ENCODE data around the gene MPV17.

DNA sequence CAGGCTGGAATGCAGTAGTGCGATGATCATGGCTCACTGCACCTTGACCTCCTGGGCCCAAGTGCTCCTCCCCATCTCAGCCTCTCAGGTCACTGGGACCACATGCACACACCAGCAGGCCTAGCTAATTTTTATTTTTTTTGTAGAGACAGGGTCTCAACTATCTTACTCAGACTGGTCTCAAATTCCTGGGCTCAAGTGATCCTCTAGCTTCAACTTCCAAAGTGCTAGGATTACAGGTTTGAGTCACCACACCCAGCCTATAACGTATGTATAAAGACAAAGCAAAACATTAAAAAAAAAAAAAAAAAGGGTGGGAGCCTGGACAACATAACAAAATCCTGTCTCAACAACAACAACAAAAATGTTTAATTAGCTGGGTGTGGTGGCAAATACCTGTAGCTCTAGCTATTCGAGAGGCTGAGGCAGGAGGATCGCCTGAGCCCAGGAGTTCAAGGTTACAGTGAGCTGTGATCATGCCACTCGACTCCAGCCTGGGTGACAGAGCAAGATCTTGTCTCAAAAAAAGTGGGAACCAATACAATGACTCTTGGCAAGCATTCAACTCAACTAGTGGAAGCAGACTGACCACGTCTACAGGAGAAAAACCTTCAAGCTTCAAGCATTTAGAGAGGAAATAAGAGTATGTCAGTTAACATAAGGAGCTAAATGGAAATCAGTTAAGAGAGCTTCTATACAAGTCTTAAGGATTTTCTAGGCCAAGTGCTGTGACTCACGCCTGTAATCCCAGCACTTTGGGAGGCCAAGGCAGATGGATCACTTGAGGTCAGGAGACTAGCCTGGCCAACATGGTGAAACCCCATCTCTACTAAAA lies 31.1 kb upstream of the MPV17 start:
- TF ChIP-seq, protein P1, sequence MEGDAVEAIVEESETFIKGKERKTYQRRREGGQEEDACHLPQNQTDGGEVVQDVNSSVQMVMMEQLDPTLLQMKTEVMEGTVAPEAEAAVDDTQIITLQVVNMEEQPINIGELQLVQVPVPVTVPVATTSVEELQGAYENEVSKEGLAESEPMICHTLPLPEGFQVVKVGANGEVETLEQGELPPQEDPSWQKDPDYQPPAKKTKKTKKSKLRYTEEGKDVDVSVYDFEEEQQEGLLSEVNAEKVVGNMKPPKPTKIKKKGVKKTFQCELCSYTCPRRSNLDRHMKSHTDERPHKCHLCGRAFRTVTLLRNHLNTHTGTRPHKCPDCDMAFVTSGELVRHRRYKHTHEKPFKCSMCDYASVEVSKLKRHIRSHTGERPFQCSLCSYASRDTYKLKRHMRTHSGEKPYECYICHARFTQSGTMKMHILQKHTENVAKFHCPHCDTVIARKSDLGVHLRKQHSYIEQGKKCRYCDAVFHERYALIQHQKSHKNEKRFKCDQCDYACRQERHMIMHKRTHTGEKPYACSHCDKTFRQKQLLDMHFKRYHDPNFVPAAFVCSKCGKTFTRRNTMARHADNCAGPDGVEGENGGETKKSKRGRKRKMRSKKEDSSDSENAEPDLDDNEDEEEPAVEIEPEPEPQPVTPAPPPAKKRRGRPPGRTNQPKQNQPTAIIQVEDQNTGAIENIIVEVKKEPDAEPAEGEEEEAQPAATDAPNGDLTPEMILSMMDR (IDR thresholded peaks at IDR 0.05; ENCODE audit: low read length), result no peak
- TF ChIP-seq EZH2 (IDR thresholded peaks at IDR 0.05; ENCODE audit: borderline replicate concordance, low read length), result no peak
